T-cell (primary cell): Measurements from ENCODE around the gene HECTD4. TPM values are rescaled to one million over a fixed set of nuclear protein-coding genes. Genes with fewer than 3 reads are reported as not detected.
"Not testable (repeated sequence)": the region's sequence is repeated elsewhere in the genome, so short reads cannot be mapped to it uniquely, and the experiment has no call there.

Experiments used
- ATAC-seq, 4 experiments: fragments of 200-7000 bp in 3 of 4; fragments of 150-1000 bp in 1 of 4; cut with Tn5 transposase; replicated peaks in 1 of 4; 1 replicate in 3 of 4; 2 replicates in 1 of 4; pipeline ENCODE4 v1.10.0; 2021; ENCODE audit warnings: moderate library complexity in 3 of 4, mild to moderate bottlenecking in 2 of 4, moderate number of reproducible peaks in 1 of 4
- CTCF ChIA-PET, 2 donors: fragments of 300-600 bp; sonication (Branson Sonifier 250); formaldehyde crosslinking; loops; one replicate each; lab custom pipeline; 2022; ENCODE audit warnings: antibody characterized with exemption in 2 of 2; lab: Charles Lee
- POLR2A ChIA-PET, 2 donors: fragments of 300-600 bp; sonication (Branson Sonifier 250); formaldehyde crosslinking; loops; one replicate each; lab custom pipeline; 2022; ENCODE audit warnings: antibody characterized with exemption in 2 of 2; lab: Charles Lee
- DNase-seq, 35 experiments: peaks; one replicate each; pipeline versions ENCODE4 v3.0.0 to v3.0.0-alpha.2; 2013 to 2023
- H3K27ac ChIP-seq: one replicate; pipeline ENCODE4 v1.5.1; 2013; ENCODE audit warnings: low read length
- H3K27me3 ChIP-seq, 2 experiments: replicated peaks in 1 of 2; 1 replicate in 1 of 2; 2 replicates in 1 of 2; pipeline versions ENCODE4 v1.6.1 to v1.7.0; 2013; ENCODE audit warnings: low read length in 1 of 2, mixed read lengths in 1 of 2; ENCODE audit not compliant: control insufficient read depth in 2 of 2, insufficient read depth in 2 of 2; ENCODE audit errors: extremely low read depth in 1 of 2
- H3K36me3 ChIP-seq, 2 donors: 1 replicate in 1 of 2; 2 replicates in 1 of 2; pipeline versions ENCODE4 v1.6.1 to v1.7.0; 2013; ENCODE audit warnings: low read length in 1 of 2; ENCODE audit not compliant: control insufficient read depth in 2 of 2, insufficient read depth in 1 of 2; ENCODE audit errors: extremely low read depth in 1 of 2
- H3K4me1 ChIP-seq, 2 experiments: 1 replicate in 1 of 2; 2 replicates in 1 of 2; pipeline versions ENCODE4 v1.6.1 to v1.7.0; 2013; ENCODE audit warnings: low read length in 2 of 2, mixed read lengths in 1 of 2; ENCODE audit not compliant: insufficient read depth in 2 of 2, control insufficient read depth in 1 of 2; ENCODE audit errors: extremely low read depth in 1 of 2
- H3K4me3 ChIP-seq, 2 donors: 1 replicate in 1 of 2; 2 replicates in 1 of 2; pipeline versions ENCODE4 v1.5.1 to v1.7.0; 2013; ENCODE audit warnings: mild to moderate bottlenecking in 2 of 2, low read length in 1 of 2, moderate library complexity in 1 of 2; ENCODE audit not compliant: control insufficient read depth in 1 of 2; ENCODE audit errors: extremely low read depth in 1 of 2
- H3K9me3 ChIP-seq: 2 replicates; pipeline ENCODE4 v1.7.0; 2013
- H3K27ac Mint-ChIP-seq, 2 donors: one replicate each; pipeline ENCODE4 v1.8.0; 2020 to 2021; ENCODE audit warnings: mild to moderate bottlenecking in 2 of 2, mixed read lengths in 2 of 2
- H3K27me3 Mint-ChIP-seq, 2 donors: one replicate each; pipeline ENCODE4 v1.8.0; 2021 to 2022; ENCODE audit warnings: mixed read lengths in 2 of 2
- H3K36me3 Mint-ChIP-seq: one replicate; pipeline ENCODE4 v1.8.0; 2021; ENCODE audit warnings: mixed read lengths
- H3K4me1 Mint-ChIP-seq, 3 donors: one replicate each; pipeline ENCODE4 v1.8.0; 2020 to 2022; ENCODE audit warnings: mixed read lengths in 3 of 3, mild to moderate bottlenecking in 1 of 3
- H3K4me3 Mint-ChIP-seq, 3 donors: one replicate each; pipeline ENCODE4 v1.8.0; 2020 to 2022; ENCODE audit warnings: mild to moderate bottlenecking in 3 of 3, mixed read lengths in 3 of 3, moderate library complexity in 3 of 3
- H3K9me3 Mint-ChIP-seq, 3 donors: one replicate each; pipeline ENCODE4 v1.8.0; 2020 to 2022; ENCODE audit warnings: mixed read lengths in 3 of 3
- WGBS: methylation state at CpG from one replicate; pipeline ENCODE4 v1.1.5; 2013; ENCODE audit warnings: missing lambda C conversion rate; ENCODE audit not compliant: insufficient coverage; 5-methylcytosine and 5-hydroxymethylcytosine counted together
- total RNA-seq, 35 experiments: library from RNA in 6 of 35; stranded (reverse) in 6 of 35; fragments of 120-200 nt in 1 of 35; gene quantifications; one replicate each; pipeline versions ENCODE4 v1.2.1 to v1.2.4 and lab custom pipeline; 2013 to 2026

HECTD4 gene
- total RNA-seq, 5 donors from 2014 or later (not counting 1 experiment from before 2014, with no cell fraction given): 49.7 to 58.5 (median 53.7) TPM

DNA sequence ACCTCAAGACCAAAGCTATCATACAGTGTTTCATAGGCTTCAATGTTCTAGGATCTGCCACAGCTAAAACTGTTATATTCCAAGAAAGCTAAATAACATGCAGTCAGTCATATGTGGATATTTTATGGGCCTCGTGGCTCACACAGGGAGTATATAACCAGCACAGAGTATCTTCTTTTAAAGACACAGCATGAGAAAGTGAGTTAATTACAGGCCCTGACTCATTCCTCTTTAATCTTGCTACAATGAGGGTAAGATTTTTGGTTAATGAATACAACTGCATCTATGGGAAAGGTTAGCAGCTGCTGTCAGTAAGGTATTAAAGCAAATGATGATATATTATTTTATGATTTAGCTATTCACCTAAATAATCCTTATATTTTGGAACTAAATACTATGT, 145.8 kb downstream of the HECTD4 start:
- no peak for ATAC-seq
- Mint-ChIP-seq H3K36me3 (peaks cover 67% of the 10 kb centered on the region), H3K27ac (no peak overlapping the region), H3K4me3 (no peak overlapping the region), H3K27me3 (no peaks in the 10 kb centered on the region), H3K9me3 (no peaks in the 10 kb centered on the region), H3K4me1 (no peaks in the 10 kb centered on the region)
- CTCF ChIA-PET: interaction anchor here in 1 of 2 donors (0.5 kb wide), 2 partner anchors 36 to 150 kb away, joined by 3 read pairs; no protein-coding TSS in a partner anchor
- Histone ChIP-seq H3K4me1 (no peaks in the 10 kb centered on the region), H3K27ac (no peak overlapping the region), H3K36me3 (peaks cover 22 to 61% of the 10 kb centered on the region in 2 donors), H3K27me3 (no peaks in the 10 kb centered on the region), H3K4me3 (no peak overlapping the region), H3K9me3 (no peaks in the 10 kb centered on the region)
- no CpG with 5 or more reads among the region's 1 CpG for WGBS
- POLR2A ChIA-PET: no interaction called here
- DNase-seq: no peak

DNA sequence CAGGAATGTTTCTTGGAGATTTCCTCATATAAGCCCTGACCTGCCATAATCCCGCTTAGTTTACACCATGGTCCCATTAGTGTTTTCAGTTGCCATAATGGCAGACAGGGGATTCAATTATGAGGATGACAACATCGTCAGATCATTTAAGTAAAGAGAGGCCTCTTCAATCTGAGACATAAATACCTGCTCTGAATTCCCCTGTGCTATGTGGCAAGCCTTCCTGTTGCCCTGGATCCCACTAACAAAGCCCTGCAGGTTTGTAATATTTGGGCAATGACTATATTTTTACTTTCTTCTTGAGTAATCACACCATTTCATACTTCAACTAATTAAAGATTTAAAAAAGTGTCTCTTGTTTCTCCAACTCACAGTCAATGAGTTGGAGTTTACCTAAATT, 147.9 kb downstream of the HECTD4 start:
- no CpG with 5 or more reads among the region's 2 CpGs for WGBS
- Mint-ChIP-seq H3K27me3 (no peaks in the 10 kb centered on the region), H3K9me3 (no peaks in the 10 kb centered on the region), H3K4me3 (no peak overlapping the region), H3K27ac (no peak overlapping the region), H3K4me1 (no peaks in the 10 kb centered on the region), H3K36me3 (peaks cover 79% of the 10 kb centered on the region)
- Histone ChIP-seq H3K36me3 (peaks cover 29 to 73% of the 10 kb centered on the region in 2 donors), H3K9me3 (no peaks in the 10 kb centered on the region), H3K4me3 (no peak overlapping the region), H3K4me1 (no peaks in the 10 kb centered on the region), H3K27me3 (no peaks in the 10 kb centered on the region), H3K27ac (no peak overlapping the region)
- CTCF ChIA-PET: no interaction called here
- DNase-seq (no peak), ATAC-seq (no peak)
- POLR2A ChIA-PET: interaction anchor here in 1 of 2 donors (0.7 kb wide), 1 partner anchor 16 kb away, joined by 3 read pairs; no protein-coding TSS in a partner anchor

DNA sequence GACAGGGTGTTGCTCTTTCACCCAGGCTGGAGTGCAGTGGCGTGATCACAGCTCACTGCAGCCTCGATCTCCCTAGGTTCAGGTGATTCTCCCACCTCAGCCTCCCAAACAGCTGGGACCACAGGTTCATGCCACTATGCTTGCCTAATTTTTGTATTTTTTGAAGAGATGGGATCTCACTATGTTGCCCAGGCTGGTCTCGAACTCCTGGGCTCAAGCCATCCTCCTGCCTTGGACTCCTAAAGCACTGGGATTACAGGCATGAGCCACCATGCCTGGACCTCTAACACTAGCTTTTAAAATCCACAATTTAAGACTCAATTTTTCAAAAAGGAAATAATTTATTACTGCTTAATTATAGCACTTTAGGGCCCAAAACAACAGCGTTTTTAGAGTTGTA, 149.0 kb downstream of the HECTD4 start:
- POLR2A ChIA-PET: interaction anchor here in 1 of 2 donors (0.6 kb wide), 1 partner anchor 849 kb away, joined by 3 read pairs; no protein-coding TSS in a partner anchor
- no peaks in the 10 kb centered on the region for H3K27me3 ChIP-seq
- H3K36me3 ChIP-seq: peaks cover 24 to 69% of the 10 kb centered on the region in 2 donors
- Mint-ChIP-seq H3K36me3 (peaks cover 77% of the 10 kb centered on the region), H3K27ac (no peak overlapping the region), H3K4me3 (no peak overlapping the region), H3K9me3 (no peaks in the 10 kb centered on the region), H3K27me3 (no peaks in the 10 kb centered on the region), H3K4me1 (no peaks in the 10 kb centered on the region)
- WGBS: no CpG with 5 or more reads among the region's 4 CpGs
- CTCF ChIA-PET: no interaction called here
- no peak for ATAC-seq
- no peaks in the 10 kb centered on the region for H3K9me3 ChIP-seq
- no peak for DNase-seq
- H3K4me1 ChIP-seq: no peaks in the 10 kb centered on the region
- H3K4me3 ChIP-seq: no peak overlapping the region
- H3K27ac ChIP-seq: no peak overlapping the region

DNA sequence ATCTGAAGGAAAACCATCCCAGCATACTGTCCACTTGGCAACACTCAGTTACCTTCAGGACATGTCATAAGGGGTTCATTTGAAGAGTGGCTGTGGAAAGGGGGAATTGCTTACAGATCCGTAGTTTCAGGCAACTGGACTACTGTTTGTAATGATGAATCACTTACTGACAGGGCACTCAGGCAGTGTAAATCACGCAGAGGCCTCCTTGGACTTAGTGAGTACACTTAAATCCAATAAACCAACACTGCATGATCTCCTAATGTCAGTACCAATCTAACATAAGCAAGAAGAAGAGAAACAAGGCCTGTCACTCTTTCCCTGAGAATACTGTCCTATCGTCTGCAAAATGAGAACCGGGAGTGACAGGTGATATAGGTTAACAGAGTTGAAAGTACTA, 152.1 kb downstream of the HECTD4 start:
- H3K4me3 ChIP-seq: no peak overlapping the region
- no peaks in the 10 kb centered on the region for H3K9me3 ChIP-seq
- DNase-seq: no peak
- no peaks in the 10 kb centered on the region for H3K27me3 ChIP-seq
- no peaks in the 10 kb centered on the region for H3K4me1 ChIP-seq
- CTCF ChIA-PET: no interaction called here
- H3K9me3 Mint-ChIP-seq: no peaks in the 10 kb centered on the region
- H3K36me3 Mint-ChIP-seq: peaks cover 66% of the 10 kb centered on the region
- peaks cover 17 to 76% of the 10 kb centered on the region in 2 donors for H3K36me3 ChIP-seq
- H3K27me3 Mint-ChIP-seq: no peaks in the 10 kb centered on the region
- POLR2A ChIA-PET: no interaction called here
- no peak overlapping the region for H3K27ac Mint-ChIP-seq
- no peak for ATAC-seq
- H3K4me3 Mint-ChIP-seq: no peak overlapping the region
- H3K4me1 Mint-ChIP-seq: no peaks in the 10 kb centered on the region
- no CpG with 5 or more reads among the region's 4 CpGs for whole genome bisulfite sequencing
- H3K27ac ChIP-seq: no peak overlapping the region

DNA sequence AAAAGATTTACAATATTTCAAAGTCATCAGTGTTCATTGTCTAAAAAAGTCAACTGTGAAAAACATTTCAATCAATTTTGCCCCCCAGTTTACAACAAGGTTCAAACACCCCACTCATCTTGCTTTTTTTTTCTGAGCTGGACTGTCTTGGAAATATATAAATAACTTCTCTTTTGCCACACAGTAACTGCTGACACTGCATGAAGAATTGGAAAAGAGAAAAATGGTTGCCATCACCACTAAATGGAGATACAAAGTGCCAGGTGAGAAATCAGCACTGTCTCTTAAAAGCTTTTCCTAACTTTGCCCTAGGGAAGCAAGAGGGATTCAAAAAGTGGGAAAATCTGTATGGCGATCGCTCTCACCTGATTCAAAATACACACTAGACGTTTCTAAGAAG, 155.5 kb downstream of the HECTD4 start:
- Histone ChIP-seq H3K36me3 (peaks cover 12 to 52% of the 10 kb centered on the region in 2 donors), H3K4me1 (no peaks in the 10 kb centered on the region), H3K4me3 (no peak overlapping the region), H3K27ac (no peak overlapping the region), H3K9me3 (no peaks in the 10 kb centered on the region), H3K27me3 (no peaks in the 10 kb centered on the region)
- no peak overlapping the region for H3K4me3 Mint-ChIP-seq
- 94% methylated on average over 3 of the region's 3 CpGs for WGBS
- H3K36me3 Mint-ChIP-seq: peaks cover 48% of the 10 kb centered on the region
- no peak for ATAC-seq
- no peaks in the 10 kb centered on the region for H3K27me3 Mint-ChIP-seq
- no peaks in the 10 kb centered on the region for H3K9me3 Mint-ChIP-seq
- no peaks in the 10 kb centered on the region for H3K4me1 Mint-ChIP-seq
- ChIA-PET CTCF (interaction anchor here in 1 of 2 donors (0.6 kb wide), 1 partner anchor 62 kb away, joined by 3 read pairs; no protein-coding TSS in a partner anchor), POLR2A (no interaction called here)
- no peak for DNase-seq
- no peak overlapping the region for H3K27ac Mint-ChIP-seq

DNA sequence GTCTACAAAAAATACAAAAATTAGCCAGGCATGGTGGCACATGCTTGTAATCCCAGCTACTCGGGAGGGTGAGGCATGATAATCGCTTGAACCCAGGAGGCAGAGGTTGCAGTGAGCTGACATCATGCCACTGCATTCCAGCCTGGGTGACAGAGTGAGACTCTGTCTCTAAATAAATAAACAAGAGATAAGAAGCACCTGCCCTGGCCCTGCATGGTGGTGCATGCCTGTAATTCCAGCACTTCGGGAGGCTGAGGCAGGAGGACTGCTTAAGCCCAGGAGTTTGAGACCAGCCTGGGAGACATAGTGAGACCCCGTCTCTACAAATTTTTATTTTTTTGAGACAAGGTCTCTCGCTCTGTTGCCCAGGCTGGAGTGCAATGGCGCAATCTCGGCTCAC, 161.6 kb downstream of the HECTD4 start:
- peaks cover 3 to 15% of the 10 kb centered on the region in 2 donors for H3K36me3 ChIP-seq
- ATAC-seq, H3K4me3 ChIP-seq, CTCF ChIA-PET, H3K4me1 Mint-ChIP-seq, H3K27me3 Mint-ChIP-seq, POLR2A ChIA-PET, H3K27me3 ChIP-seq, DNase-seq, H3K9me3 Mint-ChIP-seq, H3K4me1 ChIP-seq, H3K4me3 Mint-ChIP-seq, H3K9me3 ChIP-seq, H3K27ac ChIP-seq, H3K27ac Mint-ChIP-seq: not testable (repeated sequence)
- WGBS: 100% methylated on average over 3 of the region's 7 CpGs
- H3K36me3 Mint-ChIP-seq: peaks cover 21% of the 10 kb centered on the region
